Loucy (cell line): ENCODE data around the gene POT1.

Experiments used
- H2AFZ ChIP-seq: fragments of 200-600 bp; sonication (generic); 2 replicates; pipeline ENCODE4 v1.6.0; 2016; ENCODE audit warnings: antibody characterized with exemption, mild to moderate bottlenecking, low read length, moderate library complexity
- H3F3A ChIP-seq: fragments of 200-600 bp; 2 replicates; pipeline ENCODE4 v1.6.0; 2016; ENCODE audit warnings: antibody characterized with exemption, low read depth, mild to moderate bottlenecking
- H3K27me3 ChIP-seq: fragments of 200-600 bp; sonication (generic); 2 replicates; pipeline ENCODE4 v1.6.1; 2014; ENCODE audit warnings: low read length, mild to moderate bottlenecking; ENCODE audit not compliant: insufficient read depth, poor library complexity, severe bottlenecking
- H3K36me3 ChIP-seq: fragments of 200-600 bp; sonication (generic); 2 replicates; pipeline ENCODE4 v1.6.1; 2016; ENCODE audit warnings: low read length; ENCODE audit not compliant: insufficient read depth
- H3K4me1 ChIP-seq: fragments of 200-600 bp; sonication (generic); 2 replicates; pipeline ENCODE4 v1.5.1; 2014; ENCODE audit warnings: low read length, mild to moderate bottlenecking; ENCODE audit not compliant: insufficient read depth, poor library complexity, severe bottlenecking
- H3K4me2 ChIP-seq: fragments of 200-600 bp; sonication (generic); 2 replicates; pipeline ENCODE4 v1.6.0; 2014; ENCODE audit warnings: antibody characterized with exemption, low read length, low read depth, mild to moderate bottlenecking; ENCODE audit not compliant: poor library complexity, severe bottlenecking
- H3K4me3 ChIP-seq: fragments of 200-600 bp; sonication (generic); 2 replicates; pipeline ENCODE4 v1.5.1; 2014; ENCODE audit warnings: low read length, mild to moderate bottlenecking, mixed read lengths; ENCODE audit not compliant: poor library complexity, severe bottlenecking
- H3K79me2 ChIP-seq: fragments of 200-600 bp; sonication (generic); 2 replicates; pipeline ENCODE4 v1.6.1; 2014; ENCODE audit warnings: low read length; ENCODE audit not compliant: insufficient read depth
- H3K9ac ChIP-seq: fragments of 200-600 bp; sonication (generic); 2 replicates; pipeline ENCODE4 v1.6.0; 2014; ENCODE audit warnings: mild to moderate bottlenecking, low read depth, low read length, moderate library complexity; ENCODE audit not compliant: poor library complexity, severe bottlenecking
- H3K9me2 ChIP-seq: fragments of 200-600 bp; sonication (generic); replicated peaks from 2 replicates; pipeline ENCODE4 v1.6.1; 2016; ENCODE audit warnings: low read depth, low read length, mixed read lengths
- H3K9me3 ChIP-seq: fragments of 200-600 bp; sonication (generic); 2 replicates; pipeline ENCODE4 v1.6.1; 2014; ENCODE audit warnings: mild to moderate bottlenecking, antibody characterized with exemption, low read length, low read depth; ENCODE audit not compliant: insufficient read depth
- H4K20me1 ChIP-seq: fragments of 200-600 bp; sonication (generic); 2 replicates; pipeline ENCODE4 v1.6.0; 2014; ENCODE audit warnings: antibody characterized with exemption, low read length, mild to moderate bottlenecking; ENCODE audit not compliant: insufficient read depth, poor library complexity, severe bottlenecking
- EZH2phosphoT487 ChIP-seq: fragments of 200-600 bp; IDR thresholded peaks from 2 replicates; pipeline ENCODE4 v1.6.1; 2018; ENCODE audit warnings: antibody characterized with exemption, mild to moderate bottlenecking, moderate library complexity, borderline replicate concordance
- TF ChIP-seq, protein P1 (sequence below): fragments of 200-600 bp; sonication (generic); conservative IDR thresholded peaks from 2 replicates; pipeline ENCODE4 v1.5.1; 2014; ENCODE audit warnings: mild to moderate bottlenecking, antibody characterized with exemption, low read length

The POT1 gene

GRCh38 chr7:124777268-124777667 lies 152.4 kb downstream of the POT1 start:
- TF ChIP-seq, protein P1, sequence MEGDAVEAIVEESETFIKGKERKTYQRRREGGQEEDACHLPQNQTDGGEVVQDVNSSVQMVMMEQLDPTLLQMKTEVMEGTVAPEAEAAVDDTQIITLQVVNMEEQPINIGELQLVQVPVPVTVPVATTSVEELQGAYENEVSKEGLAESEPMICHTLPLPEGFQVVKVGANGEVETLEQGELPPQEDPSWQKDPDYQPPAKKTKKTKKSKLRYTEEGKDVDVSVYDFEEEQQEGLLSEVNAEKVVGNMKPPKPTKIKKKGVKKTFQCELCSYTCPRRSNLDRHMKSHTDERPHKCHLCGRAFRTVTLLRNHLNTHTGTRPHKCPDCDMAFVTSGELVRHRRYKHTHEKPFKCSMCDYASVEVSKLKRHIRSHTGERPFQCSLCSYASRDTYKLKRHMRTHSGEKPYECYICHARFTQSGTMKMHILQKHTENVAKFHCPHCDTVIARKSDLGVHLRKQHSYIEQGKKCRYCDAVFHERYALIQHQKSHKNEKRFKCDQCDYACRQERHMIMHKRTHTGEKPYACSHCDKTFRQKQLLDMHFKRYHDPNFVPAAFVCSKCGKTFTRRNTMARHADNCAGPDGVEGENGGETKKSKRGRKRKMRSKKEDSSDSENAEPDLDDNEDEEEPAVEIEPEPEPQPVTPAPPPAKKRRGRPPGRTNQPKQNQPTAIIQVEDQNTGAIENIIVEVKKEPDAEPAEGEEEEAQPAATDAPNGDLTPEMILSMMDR: no peak
- no peak for TF ChIP-seq EZH2phosphoT487
- no peak overlapping the region for H3K9ac ChIP-seq
- H3K36me3 ChIP-seq: no peaks in the 10 kb centered on the region
- no peak overlapping the region for H2AFZ ChIP-seq
- H3F3A ChIP-seq: no peaks in the 10 kb centered on the region
- H3K4me2 ChIP-seq: no peak overlapping the region
- H3K27me3 ChIP-seq: no peaks in the 10 kb centered on the region
- no peaks in the 10 kb centered on the region for H3K9me3 ChIP-seq
- H3K4me1 ChIP-seq: no peaks in the 10 kb centered on the region
- H4K20me1 ChIP-seq: no peaks in the 10 kb centered on the region
- H3K79me2 ChIP-seq: no peaks in the 10 kb centered on the region
- no peak overlapping the region for H3K4me3 ChIP-seq
- H3K9me2 ChIP-seq: no peaks in the 10 kb centered on the region

DNA sequence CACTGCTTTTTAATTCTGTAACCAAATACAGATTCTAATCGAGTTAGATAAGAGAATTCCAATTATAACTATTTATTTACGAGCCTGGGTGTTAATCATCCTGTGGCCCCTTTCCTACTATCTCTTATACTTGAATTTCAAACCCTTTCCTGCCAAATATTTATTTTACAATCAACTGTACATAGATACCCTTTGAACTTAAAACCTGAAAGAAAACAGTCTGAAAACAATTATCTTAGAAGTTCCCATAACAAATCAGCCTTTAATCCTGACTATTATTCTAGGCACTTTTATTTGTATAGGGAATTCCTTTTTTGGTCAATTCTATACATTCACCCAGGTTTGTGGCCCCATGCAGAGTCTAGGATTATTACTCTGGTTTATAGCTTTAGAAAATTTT lies 153.5 kb downstream of the POT1 start:
- H3K27me3 ChIP-seq: no peaks in the 10 kb centered on the region
- TF ChIP-seq EZH2phosphoT487: no peak
- TF ChIP-seq, protein P1: no peak

GRCh38 chr7:124775422-124775821 lies 154.2 kb downstream of the POT1 start:
- Histone ChIP-seq H3K4me1 (no peaks in the 10 kb centered on the region), H3K4me2 (no peak overlapping the region), H3K79me2 (no peaks in the 10 kb centered on the region), H3K9me2 (no peaks in the 10 kb centered on the region), H3K36me3 (no peaks in the 10 kb centered on the region), H3F3A (no peaks in the 10 kb centered on the region), H4K20me1 (no peaks in the 10 kb centered on the region), H3K27me3 (no peaks in the 10 kb centered on the region), H3K9me3 (no peaks in the 10 kb centered on the region), H3K9ac (no peak overlapping the region), H2AFZ (no peak overlapping the region), H3K4me3 (no peak overlapping the region)
- TF ChIP-seq EZH2phosphoT487: no peak

More for the DNA sequence above, 153.5 kb downstream of the POT1 start:
- H4K20me1 ChIP-seq: no peaks in the 10 kb centered on the region
- H3K36me3 ChIP-seq: no peaks in the 10 kb centered on the region
- no peaks in the 10 kb centered on the region for H3K9me3 ChIP-seq
- no peak overlapping the region for H3K9ac ChIP-seq
- H3K79me2 ChIP-seq: no peaks in the 10 kb centered on the region
- H3F3A ChIP-seq: no peaks in the 10 kb centered on the region
- no peaks in the 10 kb centered on the region for H3K4me1 ChIP-seq
- H3K9me2 ChIP-seq: no peaks in the 10 kb centered on the region
- no peak overlapping the region for H2AFZ ChIP-seq
- no peak overlapping the region for H3K4me3 ChIP-seq
- no peak overlapping the region for H3K4me2 ChIP-seq

- no peaks in the 10 kb centered on the region for H3K9me3 ChIP-seq
- no peaks in the 10 kb centered on the region for H3K9me2 ChIP-seq
- TF ChIP-seq, protein P1: no peak
- TF ChIP-seq EZH2phosphoT487: no peak
- no peak overlapping the region for H2AFZ ChIP-seq
- no peak overlapping the region for H3K4me3 ChIP-seq
- H3K4me2 ChIP-seq: no peak overlapping the region
- H3K27me3 ChIP-seq: no peaks in the 10 kb centered on the region
- H3K4me1 ChIP-seq: no peaks in the 10 kb centered on the region
- no peaks in the 10 kb centered on the region for H3K36me3 ChIP-seq
- H3F3A ChIP-seq: no peaks in the 10 kb centered on the region
- no peaks in the 10 kb centered on the region for H3K79me2 ChIP-seq
- no peaks in the 10 kb centered on the region for H4K20me1 ChIP-seq
- no peak overlapping the region for H3K9ac ChIP-seq
Observed at GRCh38 chr7:124773938-124774337, 155.7 kb downstream of the POT1 start.
